ENCODE data around the gene DHRSX.
"Not testable (repeated sequence)": the region's sequence is repeated elsewhere in the genome, so short reads cannot be mapped to it uniquely, and the experiment has no call there.

DHRSX gene

GRCh38 chrX:2388669-2389068 lies 112.1 kb downstream of the DHRSX start:
- DNase-seq, result no peak

DNA sequence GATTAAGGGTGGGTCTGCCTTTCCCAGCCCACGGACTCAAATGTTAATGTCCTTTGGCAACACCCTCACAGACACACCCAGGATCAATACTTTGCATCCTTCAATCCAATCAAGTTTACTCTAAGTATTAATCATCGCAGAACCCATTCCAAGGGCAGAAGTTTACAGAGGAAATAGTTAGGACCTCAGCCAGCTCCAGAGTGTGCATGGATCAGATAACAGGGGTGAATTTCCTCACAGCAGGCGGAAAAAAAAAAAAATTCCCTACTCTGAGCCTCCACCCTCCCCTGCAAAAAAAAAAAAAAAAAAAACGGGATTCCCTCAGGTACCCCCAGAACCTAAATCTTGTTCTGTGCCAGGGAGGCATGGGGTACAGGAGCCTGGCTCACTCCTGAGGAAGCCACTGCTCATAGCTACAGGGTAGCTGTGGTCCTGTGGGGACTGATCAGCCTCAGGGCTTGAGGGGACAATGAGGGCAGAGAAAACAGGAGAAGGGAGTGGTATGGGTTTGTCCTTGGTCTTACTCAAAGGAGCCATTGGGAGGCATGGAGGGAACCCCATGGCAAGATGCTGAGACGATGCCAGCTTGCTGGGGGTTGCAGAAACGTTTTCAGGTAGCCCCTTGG lies 113.0 kb downstream of the DHRSX start:
- no peak for DNase-seq

DNA sequence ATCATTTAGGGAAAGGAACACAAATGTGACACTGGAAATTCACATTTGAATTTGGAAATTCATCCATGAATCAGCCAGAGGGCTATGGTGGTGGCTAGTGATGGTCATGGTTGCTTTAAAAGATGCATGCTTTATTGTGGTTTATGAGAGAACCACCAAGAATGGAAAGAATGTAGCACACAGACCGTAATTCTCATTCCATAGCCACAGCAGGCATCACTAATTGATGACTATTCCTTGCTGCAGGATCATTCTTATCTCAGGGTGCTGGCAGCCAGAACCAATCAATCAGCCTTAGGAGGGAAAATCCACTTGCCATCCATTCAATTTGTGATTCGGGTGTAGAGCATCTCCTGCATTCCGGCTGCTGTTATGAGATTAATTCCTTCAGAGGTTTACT lies 115.6 kb downstream of the DHRSX start:
- no peak for DNase-seq

DNA sequence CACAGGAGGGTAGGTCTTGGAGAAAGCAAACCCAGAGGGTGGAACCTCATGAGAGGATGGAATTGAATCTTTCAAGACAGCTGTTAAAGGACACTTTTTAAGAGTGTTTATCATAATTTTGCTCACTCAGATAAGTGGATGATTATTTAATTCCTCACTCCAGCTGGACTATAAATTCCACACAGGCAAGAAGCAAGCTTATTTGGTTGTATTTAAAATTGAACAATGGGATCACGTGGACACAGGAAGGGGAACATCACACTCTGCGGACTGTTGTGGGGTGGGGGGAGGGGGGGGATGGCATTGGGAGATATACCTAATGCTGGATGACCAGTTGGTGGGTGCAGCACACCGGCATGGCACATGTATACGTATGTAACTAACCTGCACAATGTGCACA lies 116.3 kb downstream of the DHRSX start:
- no peak for DNase-seq

DNA sequence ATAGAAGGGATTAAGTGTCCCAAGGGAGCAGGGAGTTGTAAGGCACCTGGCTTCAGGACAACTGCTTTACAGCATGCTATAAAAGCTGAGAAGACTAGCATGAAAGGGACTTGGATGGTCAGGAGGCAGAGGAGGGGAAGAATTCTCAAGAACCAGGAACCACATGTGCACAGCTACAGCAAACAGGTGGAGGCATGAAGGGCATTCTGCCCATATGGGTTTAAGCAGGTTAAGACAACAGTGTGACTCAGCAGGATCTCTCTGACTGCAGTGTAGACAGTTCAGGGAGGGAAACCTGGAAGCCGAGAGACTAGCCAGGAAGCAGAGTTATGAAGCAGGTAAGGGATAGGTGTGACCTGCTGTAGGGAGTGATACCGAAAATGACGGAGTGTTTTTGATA lies 117.0 kb downstream of the DHRSX start:
- no peak for DNase-seq

DNA sequence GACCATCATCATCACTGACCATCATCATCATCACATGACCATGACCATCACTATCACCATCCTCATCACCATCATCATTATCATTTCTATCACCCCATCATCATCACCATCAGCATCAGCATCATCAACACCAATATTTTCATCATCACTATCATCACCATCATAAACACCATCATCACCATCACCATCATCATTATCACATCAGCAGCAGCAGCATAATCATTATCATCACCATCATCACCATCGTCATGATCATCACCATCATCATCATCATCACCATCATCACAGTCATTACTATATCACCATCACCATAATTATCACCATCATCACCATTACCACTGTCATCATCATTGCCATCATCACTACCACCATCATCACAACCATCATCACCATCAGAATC lies 117.6 kb downstream of the DHRSX start:
- DNase-seq, result no peak

DNA sequence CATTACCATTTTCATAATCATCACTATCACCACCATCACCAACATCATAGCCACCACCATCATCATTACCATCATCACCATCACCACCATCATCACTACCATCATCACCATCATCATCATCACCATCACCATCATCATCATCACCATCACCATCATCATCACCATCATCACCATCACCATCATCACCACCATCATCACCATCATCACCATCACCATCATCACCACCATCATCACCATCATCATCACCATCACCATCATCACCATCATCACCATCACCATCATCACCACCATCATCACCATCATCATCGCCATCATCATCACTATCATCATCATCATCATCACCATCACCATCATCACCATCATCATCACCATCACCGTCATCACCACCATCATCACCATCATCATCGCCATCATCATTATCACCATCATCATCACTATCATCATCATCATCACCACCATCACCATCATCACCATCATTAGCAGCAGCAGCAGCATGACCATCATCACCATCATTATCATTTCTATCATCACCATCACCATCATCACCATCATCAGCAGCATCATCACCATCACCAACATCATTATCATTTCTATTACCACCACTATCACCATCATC lies 118.2 kb downstream of the DHRSX start:
- not testable (repeated sequence) for DNase-seq

- DNase-seq, result no peak
Measured at GRCh38 chrX:2376166-2376565, 124.6 kb downstream of the DHRSX start.

- DNase-seq, result no peak
Measured at GRCh38 chrX:2374086-2374485, 126.7 kb downstream of the DHRSX start.

GRCh38 chrX:2373615-2374014 lies 127.2 kb downstream of the DHRSX start:
- DNase-seq, result no peak

DNA sequence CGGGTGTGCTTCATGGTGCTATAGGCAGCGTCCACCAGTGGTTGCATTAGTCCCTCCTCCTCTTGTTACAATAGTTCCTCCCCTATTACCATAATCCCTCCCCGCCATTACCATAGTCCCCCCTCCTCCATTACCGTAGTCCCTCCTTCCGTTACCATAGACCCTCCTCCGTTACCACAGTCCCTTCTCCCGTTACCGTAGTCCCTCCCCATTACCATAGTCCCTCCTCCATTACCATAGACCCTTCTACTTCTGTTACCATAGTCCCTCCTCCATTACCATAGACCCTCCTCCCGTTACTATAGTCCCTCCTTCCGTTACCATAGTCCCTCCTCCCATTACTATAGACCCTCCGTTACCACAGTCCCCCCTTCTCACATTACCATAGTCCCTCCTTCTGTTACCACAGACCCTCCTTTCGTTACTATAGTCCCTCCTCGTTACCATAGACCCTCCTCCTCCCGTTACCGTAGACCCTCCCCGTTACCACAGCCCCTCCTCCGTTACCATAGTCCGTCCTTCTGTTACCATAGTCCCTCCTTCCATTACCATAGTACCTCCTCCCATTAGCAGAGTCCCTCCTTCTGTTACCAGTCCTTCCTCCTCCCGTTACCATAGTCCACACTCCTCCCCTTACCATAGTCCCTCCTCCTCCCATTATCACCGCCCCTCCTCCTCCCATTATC lies 129.6 kb downstream of the DHRSX start:
- no peak for DNase-seq

GRCh38 chrX:2370456-2370855 lies 130.3 kb downstream of the DHRSX start:
- DNase-seq, result no peak

- DNase-seq, result no peak
Measured at GRCh38 chrX:2369206-2369605, 131.6 kb downstream of the DHRSX start.

- no peak for DNase-seq
Measured at GRCh38 chrX:2360731-2361130, 140.0 kb downstream of the DHRSX start.

DNA sequence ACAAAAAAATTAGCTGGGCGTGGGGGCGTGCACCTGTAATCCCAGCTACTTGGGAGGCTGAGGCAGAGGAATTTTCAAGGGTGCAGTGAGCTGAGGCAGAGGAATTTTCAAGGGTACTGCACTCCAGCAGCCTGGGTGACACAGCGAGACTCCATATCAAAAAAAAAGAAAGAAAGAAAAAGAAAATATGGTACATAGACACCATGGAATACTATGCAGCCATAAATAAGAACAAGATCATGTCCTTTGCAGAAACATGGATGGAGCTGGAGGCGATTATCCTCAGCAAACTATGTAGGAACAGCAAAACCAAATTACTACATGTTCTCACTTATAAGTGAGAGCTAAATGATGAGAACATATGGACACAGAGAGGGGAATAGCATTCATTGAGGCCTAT lies 141.3 kb downstream of the DHRSX start:
- DNase-seq, result not testable (repeated sequence)

DNA sequence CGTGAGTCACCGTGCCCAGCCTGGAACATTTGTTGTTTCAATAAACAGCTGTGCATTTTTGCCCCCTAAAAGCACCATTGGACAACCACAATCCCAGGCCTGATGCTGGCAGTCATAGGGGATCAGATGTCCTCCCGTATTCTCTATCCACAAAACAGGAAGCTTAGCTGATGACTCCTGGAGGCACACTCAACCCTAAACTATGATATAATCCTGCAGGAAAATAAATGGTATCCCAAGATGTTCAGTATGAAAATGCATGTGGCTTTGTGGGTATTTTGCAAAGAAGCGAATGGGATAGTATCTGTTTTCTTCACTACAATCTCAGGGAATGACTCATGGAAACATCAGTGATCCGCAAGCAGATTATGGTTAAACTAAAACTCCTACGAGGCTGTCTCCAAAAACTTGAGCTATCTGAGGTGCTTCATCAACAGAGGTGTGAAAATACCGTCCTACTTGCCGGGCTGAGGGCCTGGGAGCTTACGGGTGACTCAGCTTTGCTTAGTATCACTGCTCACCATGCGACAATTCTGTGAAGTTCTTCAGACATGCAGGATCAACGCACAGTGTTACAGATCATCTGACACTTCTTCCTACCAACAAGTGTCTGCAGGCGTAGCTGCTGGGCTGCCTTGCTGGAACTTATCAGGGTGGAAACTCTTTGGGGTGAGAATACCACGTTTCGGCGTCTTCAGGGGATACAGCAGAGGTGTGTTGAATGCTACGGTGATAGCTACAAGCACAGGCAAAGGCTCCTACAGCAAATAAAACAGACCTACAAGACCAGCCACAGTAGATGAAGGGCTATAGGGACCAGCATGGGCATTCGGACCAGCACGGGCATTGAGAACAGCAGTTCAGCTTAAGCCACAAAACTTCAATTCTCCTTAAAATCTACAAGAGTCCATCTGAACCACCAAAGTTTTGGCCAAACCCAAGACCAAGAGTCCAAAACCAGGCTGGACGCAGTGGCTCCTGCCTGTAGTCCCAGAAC lies 148.5 kb downstream of the DHRSX start:
- DNase-seq, result no peak

DNA sequence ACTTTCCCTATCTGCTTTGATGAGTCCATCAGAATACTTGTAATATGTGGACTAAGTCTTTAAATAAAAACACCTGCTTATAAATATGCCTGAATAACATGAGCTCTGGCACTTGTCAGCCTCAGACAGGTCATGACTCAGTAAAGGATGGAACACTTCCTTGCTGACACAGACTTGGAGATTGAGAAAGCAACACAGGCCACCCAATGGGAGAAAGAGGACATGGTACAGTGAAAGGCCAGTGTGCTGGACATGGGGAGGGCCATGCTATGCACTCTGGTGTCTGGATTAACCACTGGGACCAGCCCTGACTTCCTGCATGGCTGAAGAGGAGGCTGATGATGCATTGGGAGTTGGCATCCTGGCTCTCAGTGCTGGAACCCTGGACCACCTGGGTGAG lies 149.5 kb downstream of the DHRSX start:
- no peak for DNase-seq

GRCh38 chrX:2350703-2351102 lies 150.1 kb downstream of the DHRSX start:
- DNase-seq, result not testable (repeated sequence)

DNA sequence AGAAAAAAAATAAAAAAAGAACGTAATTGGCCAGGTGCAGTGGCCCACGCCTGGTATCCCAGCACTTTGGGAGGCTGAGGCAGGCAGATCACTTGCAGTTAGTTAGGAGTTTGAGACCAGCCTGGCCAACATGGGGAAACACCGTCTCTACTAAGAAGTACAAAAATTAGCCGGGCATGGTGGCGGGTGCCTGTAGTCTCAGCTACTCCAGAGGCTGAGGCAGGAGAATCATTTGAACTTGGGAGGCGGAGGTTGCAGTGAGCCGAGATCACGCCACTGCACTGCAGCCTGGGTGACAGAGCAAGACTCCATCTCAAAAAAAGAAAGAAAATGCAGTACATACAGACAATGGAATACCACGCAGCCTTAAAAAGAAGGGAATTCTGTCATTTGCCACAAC lies 150.7 kb downstream of the DHRSX start:
- DNase-seq, result not testable (repeated sequence)

DNA sequence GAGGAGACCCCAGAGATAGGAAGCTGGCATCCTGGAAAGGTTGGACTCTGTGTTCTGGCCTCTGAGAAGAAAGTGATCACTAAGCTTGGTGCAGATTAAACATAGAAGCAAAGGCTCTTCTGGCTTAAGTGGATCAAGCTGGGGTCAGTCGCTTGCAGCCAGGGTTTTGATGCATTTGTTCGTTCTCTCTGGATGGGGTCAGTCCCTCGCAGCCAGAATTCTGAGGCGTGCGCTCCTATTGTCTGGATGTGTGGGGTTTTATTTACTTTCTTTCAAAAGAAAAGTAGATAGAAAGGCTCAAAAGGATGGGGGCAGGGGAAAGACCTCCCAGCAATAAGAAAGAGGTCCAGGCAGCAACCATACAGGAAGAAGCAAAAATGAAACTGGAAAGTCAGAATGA lies 152.6 kb downstream of the DHRSX start:
- DNase-seq, result no peak

DNA sequence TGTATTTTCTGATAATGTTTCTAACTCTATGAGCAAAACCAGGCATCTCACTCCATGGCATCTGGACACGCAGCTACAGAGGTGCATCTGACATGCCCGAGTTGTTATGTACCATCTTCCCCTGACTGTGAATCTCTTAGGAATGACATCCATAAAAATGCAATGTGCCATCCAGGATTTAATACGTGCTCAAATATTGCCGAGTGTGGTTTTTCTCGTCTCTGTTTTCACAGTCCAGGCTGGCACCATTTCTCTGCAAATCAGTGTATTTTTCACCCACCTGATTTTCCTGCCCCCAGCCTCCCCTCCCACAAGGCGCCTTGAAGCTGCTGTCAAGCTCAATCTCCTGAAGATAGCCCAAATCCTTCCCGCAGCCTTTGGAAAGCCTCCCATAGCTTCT lies 154.6 kb downstream of the DHRSX start:
- DNase-seq, result no peak

GRCh38 chrX:2345562-2345961 lies 155.2 kb downstream of the DHRSX start:
- DNase-seq, result no peak

DNA sequence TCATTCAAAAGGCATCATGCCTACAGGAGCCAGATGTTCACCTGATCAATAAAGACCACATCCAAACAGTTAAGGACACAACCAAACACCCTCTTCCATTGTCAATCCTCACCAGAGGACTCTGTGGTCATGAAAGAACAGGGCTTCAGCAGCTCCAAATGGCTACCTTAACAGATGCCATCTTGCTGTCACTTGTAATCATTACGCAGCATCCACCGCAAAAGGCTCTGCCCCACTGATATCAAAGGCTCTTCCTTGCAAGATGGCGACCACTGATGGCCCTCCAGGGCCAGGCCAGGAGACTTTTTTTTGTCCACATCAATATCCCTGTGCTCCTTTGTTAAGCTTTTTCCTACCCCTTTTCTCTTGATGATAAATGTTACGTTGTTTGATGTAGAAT lies 157.4 kb downstream of the DHRSX start:
- DNase-seq, result no peak
